Endothelial cell of umbilical vein (primary cell): ENCODE data around the gene TXN. TPM values are rescaled to one million over a fixed set of nuclear protein-coding genes. Genes with fewer than 3 reads are reported as not detected.
"Not testable (repeated sequence)": the region's sequence is repeated elsewhere in the genome, so short reads cannot be mapped to it uniquely, and the experiment has no call there.

ENCODE experiments used
- BruUV-seq: library from RNA; stranded (reverse); fragments of 400-500 nt; replicated peaks from 2 replicates; lab custom pipeline; 2021; lab: Mats Ljungman, UMichigan
- CTCF ChIA-PET: fragments of 300-600, 350-600 bp; sonication (Branson Sonifier 250); formaldehyde crosslinking; loops from one replicate; lab custom pipeline; 2021; ENCODE audit warnings: antibody characterized with exemption, inconsistent platforms; lab: Charles Lee
- POLR2A ChIA-PET: fragments of 300-600, 350-600 bp; sonication (Branson Sonifier 250); formaldehyde crosslinking; loops from one replicate; lab custom pipeline; 2021; ENCODE audit warnings: antibody characterized with exemption, inconsistent platforms; lab: Charles Lee
- DNase-seq: peaks from one replicate; pipeline ENCODE4 v3.0.0-alpha.2; 2011; ENCODE audit warnings: low read depth, low spot score
- FAIRE-seq: peaks from 2 replicates; lab custom pipeline; 2011; peaks lifted over from hg19 to GRCh38; lab: Jason Lieb, UNC
- H2AFZ ChIP-seq: 2 replicates; pipeline ENCODE4 v1.6.0; 2012; ENCODE audit warnings: low read depth, low read length, control low read depth, inconsistent platforms
- H3K27ac ChIP-seq: 2 replicates; pipeline ENCODE4 v1.5.1; 2011; ENCODE audit warnings: low read depth, mild to moderate bottlenecking, control low read depth, low read length, moderate library complexity; ENCODE audit not compliant: insufficient read depth
- H3K27me3 ChIP-seq, 2 experiments: 2 replicates each; pipeline versions ENCODE4 v1.6.0 to v1.6.1; 2011; ENCODE audit warnings: low read length in 2 of 2, mixed read lengths in 1 of 2; ENCODE audit not compliant: control insufficient read depth in 2 of 2, insufficient read depth in 2 of 2
- H3K36me3 ChIP-seq, 2 experiments: 2 replicates in 1 of 2; 3 replicates in 1 of 2; pipeline ENCODE4 v1.5.1; 2011; ENCODE audit warnings: low read length in 2 of 2, mild to moderate bottlenecking in 1 of 2, moderate library complexity in 1 of 2; ENCODE audit not compliant: control insufficient read depth in 2 of 2, insufficient read depth in 2 of 2; ENCODE audit errors: extremely low read depth in 1 of 2
- H3K4me1 ChIP-seq: 3 replicates; pipeline ENCODE4 v1.5.1; 2011; ENCODE audit warnings: mild to moderate bottlenecking, low read length; ENCODE audit not compliant: control insufficient read depth, insufficient read depth; ENCODE audit errors: extremely low read depth
- H3K4me2 ChIP-seq: 2 replicates; pipeline ENCODE4 v1.6.1; 2011; ENCODE audit warnings: low read length, control low read depth, mixed read lengths; ENCODE audit not compliant: insufficient read depth
- H3K4me3 ChIP-seq, 3 experiments: fragments of 200-600 bp in 1 of 3; sonication (generic), shearing (Covaris generic) in 1 of 3; replicated peaks in 1 of 3; 2 replicates each; pipeline ENCODE4 v1.5.1; 2011 to 2016; ENCODE audit warnings: control low read depth in 3 of 3, low read length in 3 of 3, mild to moderate bottlenecking in 2 of 3, inconsistent platforms in 1 of 3, low read depth in 1 of 3, moderate library complexity in 1 of 3; ENCODE audit not compliant: insufficient read depth in 1 of 3
- H3K79me2 ChIP-seq: 2 replicates; pipeline ENCODE4 v1.6.0; 2012; ENCODE audit warnings: low read length, inconsistent platforms; ENCODE audit not compliant: control insufficient read depth, insufficient read depth
- H3K9ac ChIP-seq: replicated peaks from 2 replicates; pipeline ENCODE3; 2011; ENCODE audit warnings: low read length, control low read depth; ENCODE audit not compliant: insufficient read depth; ENCODE audit errors: extremely low read depth
- H3K9me1 ChIP-seq: replicated peaks from 3 replicates; pipeline ENCODE4 v1.6.0; 2011; ENCODE audit warnings: mild to moderate bottlenecking, low read length; ENCODE audit not compliant: control insufficient read depth, insufficient read depth; ENCODE audit errors: extremely low read depth
- H3K9me3 ChIP-seq: replicated peaks from 2 replicates; pipeline ENCODE4 v1.5.1; 2012; ENCODE audit warnings: low read length, inconsistent platforms; ENCODE audit not compliant: control insufficient read depth, insufficient read depth
- H4K20me1 ChIP-seq: replicated peaks from 2 replicates; pipeline ENCODE3; 2011; ENCODE audit warnings: mild to moderate bottlenecking, low read length; ENCODE audit not compliant: control insufficient read depth, insufficient read depth; ENCODE audit errors: extremely low read depth
- CTCF ChIP-seq, 2 donors: IDR thresholded peaks; 1 replicate in 1 of 2; 2 replicates in 1 of 2; pipeline ENCODE4 v1.5.1; 2011; ENCODE audit warnings: low read length in 2 of 2, mild to moderate bottlenecking in 2 of 2, moderate library complexity in 2 of 2, control low read depth in 1 of 2, inconsistent platforms in 1 of 2, low read depth in 1 of 2; ENCODE audit not compliant: insufficient read depth in 1 of 2; ENCODE audit errors: extremely low read depth in 1 of 2
- FOS ChIP-seq: IDR thresholded peaks from 2 replicates; pipeline ENCODE4 v1.6.1; 2011; ENCODE audit warnings: mild to moderate bottlenecking, low read length, moderate library complexity, borderline replicate concordance; ENCODE audit not compliant: insufficient read depth
- dilution Hi-C: fragments of 300-500 bp; cut with MboI; formaldehyde crosslinking; loops from one replicate; pipeline ENCODE4 v1.15.0; 2019; ENCODE audit warnings: low sequenced_read_pairs; ENCODE audit not compliant: extremely low pct_ligation_motif_present
- intact Hi-C: fragments of 100-400 bp; cut with micrococcal nuclease; formaldehyde crosslinking; loops from one replicate; pipeline ENCODE4 v1.10.0; 2022
- polyA plus RNA-seq, 4 experiments: library from polyadenylated mRNA; depleted of rRNA in 3 of 4; stranded (reverse) in 3 of 4; unstranded in 1 of 4; fragments of >200 nt; gene quantifications; 2 replicates each; pipeline versions ENCODE4 v1.2.1 to v1.2.3, GENCODE V29; 2011 to 2012; ENCODE audit warnings: missing spikeins in 1 of 4
- total RNA-seq: library from RNA; stranded (reverse); gene quantifications from 2 replicates; pipeline ENCODE4 v1.2.3, GENCODE V29; 2021

The TXN gene
- total and polyA plus RNA-seq, 2 donors (not counting 3 experiments of a cell fraction or from before 2014, with no cell fraction given): 280 to 373 TPM

GRCh38 chr9:110197330-110198187, 58.7 kb downstream of the TXN start:
- ChIA-PET POLR2A (interaction anchor here (1.3 kb wide), 1 partner anchor 14 kb away, joined by 9 read pairs; no protein-coding TSS in a partner anchor), CTCF (interaction anchor here (0.6 to 9.2 kb wide), 13 partner anchors 8 to 623 kb away, joined by 3 to 79 read pairs (median 4); partner anchors contain the start of gene C9orf152)
- no peaks in the 10 kb centered on the region for H3K79me2 ChIP-seq
- no peaks in the 10 kb centered on the region for H4K20me1 ChIP-seq
- BruUV-seq: no TSS peak
- peak in 1 of 2 donors; percentile 9 for TF ChIP-seq CTCF (IDR thresholded peaks at IDR 0.05; ENCODE audit: extremely low read depth in 1 of 2, insufficient read depth in 1 of 2, low read depth in 1 of 2, low read length in 2 of 2)
- TF ChIP-seq FOS: no peak
- no peaks in the 10 kb centered on the region for H3K9me1 ChIP-seq
- H3K9me3 ChIP-seq: no peaks in the 10 kb centered on the region
- no peak overlapping the region for H3K4me3 ChIP-seq
- dilution Hi-C loops: no loop called here
- H3K36me3 ChIP-seq: no peaks in the 10 kb centered on the region
- H3K4me1 ChIP-seq: no peaks in the 10 kb centered on the region
- H2AFZ ChIP-seq: no peak overlapping the region
- no peak overlapping the region for H3K4me2 ChIP-seq
- no peak for DNase-seq
- intact Hi-C loops: no loop called here
- H3K27me3 ChIP-seq: no peaks in the 10 kb centered on the region
- H3K9ac ChIP-seq: no peak overlapping the region
- peak; percentile 35 for FAIRE-seq
- no peak overlapping the region for H3K27ac ChIP-seq

- H3K4me3 ChIP-seq, H3K4me2 ChIP-seq, DNase-seq, H4K20me1 ChIP-seq, H2AFZ ChIP-seq, H3K9me1 ChIP-seq, H3K27ac ChIP-seq, POLR2A ChIA-PET, BruUV-seq, H3K9me3 ChIP-seq, H3K79me2 ChIP-seq, H3K4me1 ChIP-seq, dilution Hi-C loops, intact Hi-C loops, H3K9ac ChIP-seq, FAIRE-seq, H3K27me3 ChIP-seq, H3K36me3 ChIP-seq: not testable (repeated sequence)
- CTCF ChIA-PET: interaction anchor here (1.6 to 5.4 kb wide), 2 partner anchors 10 to 12 kb away, joined by 3 to 46 read pairs; no protein-coding TSS in a partner anchor
Measured at GRCh38 chr9:110196084-110196499, 60.2 kb downstream of the TXN start.

Other genes with a start within 250 kb of the TXN start
- not detected in 2 replicates for gene C9orf152, start 48.3 kb downstream of the TXN start, total RNA-seq
- not detected in 2 replicates for gene C9orf152, start 48.3 kb downstream of the TXN start, polyA plus RNA-seq
- not detected in 2 replicates for gene TXNDC8, start 81.4 kb upstream of the TXN start, total RNA-seq
- gene TXNDC8, start 81.4 kb upstream of the TXN start, polyA plus RNA-seq: not detected in 2 replicates